Coronary artery (tissue), 2 donors: Measurements from ENCODE around the gene NCKAP1.
"Not testable (repeated sequence)": the region's sequence is repeated elsewhere in the genome, so short reads cannot be mapped to it uniquely, and the experiment has no call there.

ENCODE experiments used
- DNase-seq: peaks from one replicate; pipeline ENCODE4 v3.0.0-alpha.2; 2017; ENCODE audit warnings: low spot score
- H3K27ac ChIP-seq, 2 donors: fragments of 200-600 bp; sonication (generic); one replicate each; pipeline ENCODE4 v1.5.1; 2016 to 2019
- H3K4me3 ChIP-seq: fragments of 200-600 bp; sonication (generic); 2 replicates; pipeline ENCODE4 v1.5.1; 2016; ENCODE audit warnings: mild to moderate bottlenecking, moderate library complexity
- CTCF ChIP-seq: fragments of 200-600 bp; sonication (generic); IDR thresholded peaks from one replicate; pipeline ENCODE4 v1.5.1; 2019; ENCODE audit warnings: antibody characterized with exemption

Gene NCKAP1

GRCh38 chr2:182968493-182968892 lies 69.8 kb downstream of the NCKAP1 start:
- TF ChIP-seq CTCF, result no peak
- no peak overlapping the region for H3K27ac ChIP-seq
- H3K4me3 ChIP-seq, result no peak overlapping the region
- no peak for DNase-seq

GRCh38 chr2:182966356-182966755 lies 71.9 kb downstream of the NCKAP1 start:
- H3K27ac ChIP-seq, H3K4me3 ChIP-seq, DNase-seq: not testable (repeated sequence)

- Histone ChIP-seq H3K4me3 (no peak overlapping the region), H3K27ac (no peak overlapping the region)
- no peak for TF ChIP-seq CTCF
- no peak for DNase-seq
Measured at GRCh38 chr2:182962641-182963040, 75.6 kb downstream of the NCKAP1 start.

GRCh38 chr2:182960869-182961268 lies 77.4 kb downstream of the NCKAP1 start:
- not testable (repeated sequence) for DNase-seq, H3K27ac ChIP-seq

GRCh38 chr2:182954789-182955188 lies 83.5 kb downstream of the NCKAP1 start:
- TF ChIP-seq CTCF, result no peak

More at GRCh38 chr2:182960869-182961268, 77.4 kb downstream of the NCKAP1 start:
- not testable (repeated sequence) for H3K4me3 ChIP-seq

GRCh38 chr2:182952741-182953450 lies 85.4 kb downstream of the NCKAP1 start:
- TF ChIP-seq CTCF, result no peak
- no peak for DNase-seq
- H3K4me3 ChIP-seq, result no peak overlapping the region
- H3K27ac ChIP-seq, result no peak overlapping the region

More at GRCh38 chr2:182954789-182955188, 83.5 kb downstream of the NCKAP1 start:
- no peak for DNase-seq
- Histone ChIP-seq H3K4me3 (no peak overlapping the region), H3K27ac (no peak overlapping the region)

- TF ChIP-seq CTCF, result no peak
- no peak for DNase-seq
- H3K4me3 ChIP-seq, result no peak overlapping the region
- H3K27ac ChIP-seq, result no peak overlapping the region
Measured at GRCh38 chr2:182951948-182952663, 86.2 kb downstream of the NCKAP1 start.

GRCh38 chr2:182950546-182950945 lies 87.7 kb downstream of the NCKAP1 start:
- no peak overlapping the region for H3K27ac ChIP-seq
- no peak overlapping the region for H3K4me3 ChIP-seq
- no peak for TF ChIP-seq CTCF
- DNase-seq, result no peak
